ENCODE measurements around the gene DSEL.

DSEL gene

GRCh38 chr18:67516539-67517443, at the start of gene DSEL:
TSS of gene DSEL (minus strand) at chr18:67516720. CDS start at chr18:67514608, 2,112 bp downstream.
- peak; percentile 100 for DNase-seq

- DNase-seq: no peak
Observed at GRCh38 chr18:67553437-67553836, 36.9 kb upstream of the DSEL start.

- no peak for DNase-seq
Observed at GRCh38 chr18:67550872-67551520, 34.5 kb upstream of the DSEL start.

GRCh38 chr18:67549946-67550345, 33.4 kb upstream of the DSEL start:
- DNase-seq: no peak

GRCh38 chr18:67545681-67546080, 29.2 kb upstream of the DSEL start:
- no peak for DNase-seq

- no peak for DNase-seq
Observed at GRCh38 chr18:67540559-67540958, 24.0 kb upstream of the DSEL start.

- DNase-seq: no peak
Observed at GRCh38 chr18:67531929-67532328, 15.4 kb upstream of the DSEL start.

- no peak for DNase-seq
Observed at GRCh38 chr18:67525328-67526099, 9.0 kb upstream of the DSEL start.

GRCh38 chr18:67520351-67520921, 3.9 kb upstream of the DSEL start:
- no peak for DNase-seq

GRCh38 chr18:67519592-67519991, 3.1 kb upstream of the DSEL start:
- no peak for DNase-seq

GRCh38 chr18:67518566-67518965, 2.0 kb upstream of the DSEL start:
- DNase-seq: no peak

GRCh38 chr18:67517444-67517765, 885 bp upstream of the DSEL start:
- DNase-seq: no peak

- DNase-seq: peak; percentile 45
Observed at GRCh38 chr18:67515942-67516538, 480 bp downstream of the DSEL start.

- no peak for DNase-seq
Observed at GRCh38 chr18:67514901-67515540, 1.5 kb downstream of the DSEL start.

GRCh38 chr18:67514465-67514864, 2.1 kb downstream of the DSEL start:
- no peak for DNase-seq

- no peak for DNase-seq
Observed at GRCh38 chr18:67513280-67513679, 3.2 kb downstream of the DSEL start.

GRCh38 chr18:67511840-67512239, 4.7 kb downstream of the DSEL start:
- no peak for DNase-seq

- no peak for DNase-seq
Observed at GRCh38 chr18:67510831-67511230, 5.7 kb downstream of the DSEL start.

- DNase-seq: no peak
Observed at GRCh38 chr18:67509741-67510391, 6.7 kb downstream of the DSEL start.

GRCh38 chr18:67508146-67508545, 8.4 kb downstream of the DSEL start:
- DNase-seq: no peak

GRCh38 chr18:67504739-67505138, 11.8 kb downstream of the DSEL start:
- no peak for DNase-seq
